Gastroesophageal sphincter (tissue), 3 donors: ENCODE data around the gene STX1B.

Source experiments
- POLR2A ChIP-seq, 2 donors: fragments of 450-650 bp; IDR thresholded peaks; one replicate each; pipeline ENCODE4 v1.6.1; 2017; ENCODE audit warnings: antibody characterized with exemption in 2 of 2, mild to moderate bottlenecking in 2 of 2, moderate library complexity in 1 of 2
- TF ChIP-seq, protein P1 (sequence below), 4 experiments: fragments of 200-600 bp in 2 of 4; fragments of 450-650 bp in 2 of 4; sonication (generic) in 1 of 4; IDR thresholded peaks; one replicate each; pipeline ENCODE4 v1.5.1; 2017 to 2019; ENCODE audit warnings: antibody characterized with exemption in 4 of 4, mild to moderate bottlenecking in 2 of 4, moderate library complexity in 2 of 4

GRCh38 chr16:30951750-30952149 is 58.7 kb downstream of the STX1B start:
- TF ChIP-seq POLR2A (IDR thresholded peaks at IDR 0.05): no peak
- TF ChIP-seq, protein P1, sequence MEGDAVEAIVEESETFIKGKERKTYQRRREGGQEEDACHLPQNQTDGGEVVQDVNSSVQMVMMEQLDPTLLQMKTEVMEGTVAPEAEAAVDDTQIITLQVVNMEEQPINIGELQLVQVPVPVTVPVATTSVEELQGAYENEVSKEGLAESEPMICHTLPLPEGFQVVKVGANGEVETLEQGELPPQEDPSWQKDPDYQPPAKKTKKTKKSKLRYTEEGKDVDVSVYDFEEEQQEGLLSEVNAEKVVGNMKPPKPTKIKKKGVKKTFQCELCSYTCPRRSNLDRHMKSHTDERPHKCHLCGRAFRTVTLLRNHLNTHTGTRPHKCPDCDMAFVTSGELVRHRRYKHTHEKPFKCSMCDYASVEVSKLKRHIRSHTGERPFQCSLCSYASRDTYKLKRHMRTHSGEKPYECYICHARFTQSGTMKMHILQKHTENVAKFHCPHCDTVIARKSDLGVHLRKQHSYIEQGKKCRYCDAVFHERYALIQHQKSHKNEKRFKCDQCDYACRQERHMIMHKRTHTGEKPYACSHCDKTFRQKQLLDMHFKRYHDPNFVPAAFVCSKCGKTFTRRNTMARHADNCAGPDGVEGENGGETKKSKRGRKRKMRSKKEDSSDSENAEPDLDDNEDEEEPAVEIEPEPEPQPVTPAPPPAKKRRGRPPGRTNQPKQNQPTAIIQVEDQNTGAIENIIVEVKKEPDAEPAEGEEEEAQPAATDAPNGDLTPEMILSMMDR (IDR thresholded peaks at IDR 0.05): no peak
